Endothelial cell of umbilical vein (primary cell): ENCODE results near the gene WNT9B. TPM values are rescaled to one million over a fixed set of nuclear protein-coding genes. Genes with fewer than 3 reads are reported as not detected.

ENCODE experiments used
- BruUV-seq: library from RNA; stranded (reverse); fragments of 400-500 nt; replicated peaks from 2 replicates; lab custom pipeline; 2021; lab: Mats Ljungman, UMichigan
- CTCF ChIA-PET: fragments of 300-600, 350-600 bp; sonication (Branson Sonifier 250); formaldehyde crosslinking; loops from one replicate; lab custom pipeline; 2021; ENCODE audit warnings: antibody characterized with exemption, inconsistent platforms; lab: Charles Lee
- POLR2A ChIA-PET: fragments of 300-600, 350-600 bp; sonication (Branson Sonifier 250); formaldehyde crosslinking; loops from one replicate; lab custom pipeline; 2021; ENCODE audit warnings: antibody characterized with exemption, inconsistent platforms; lab: Charles Lee
- DNase-seq: peaks from one replicate; pipeline ENCODE4 v3.0.0-alpha.2; 2011; ENCODE audit warnings: low read depth, low spot score
- FAIRE-seq: peaks from 2 replicates; lab custom pipeline; 2011; peaks lifted over from hg19 to GRCh38; lab: Jason Lieb, UNC
- H2AFZ ChIP-seq: 2 replicates; pipeline ENCODE4 v1.6.0; 2012; ENCODE audit warnings: low read depth, low read length, control low read depth, inconsistent platforms
- H3K27ac ChIP-seq: 2 replicates; pipeline ENCODE4 v1.5.1; 2011; ENCODE audit warnings: low read depth, mild to moderate bottlenecking, control low read depth, low read length, moderate library complexity; ENCODE audit not compliant: insufficient read depth
- H3K27me3 ChIP-seq, 2 experiments: 2 replicates each; pipeline versions ENCODE4 v1.6.0 to v1.6.1; 2011; ENCODE audit warnings: low read length in 2 of 2, mixed read lengths in 1 of 2; ENCODE audit not compliant: control insufficient read depth in 2 of 2, insufficient read depth in 2 of 2
- H3K36me3 ChIP-seq, 2 experiments: 2 replicates in 1 of 2; 3 replicates in 1 of 2; pipeline ENCODE4 v1.5.1; 2011; ENCODE audit warnings: low read length in 2 of 2, mild to moderate bottlenecking in 1 of 2, moderate library complexity in 1 of 2; ENCODE audit not compliant: control insufficient read depth in 2 of 2, insufficient read depth in 2 of 2; ENCODE audit errors: extremely low read depth in 1 of 2
- H3K4me1 ChIP-seq: 3 replicates; pipeline ENCODE4 v1.5.1; 2011; ENCODE audit warnings: mild to moderate bottlenecking, low read length; ENCODE audit not compliant: control insufficient read depth, insufficient read depth; ENCODE audit errors: extremely low read depth
- H3K4me2 ChIP-seq: 2 replicates; pipeline ENCODE4 v1.6.1; 2011; ENCODE audit warnings: low read length, control low read depth, mixed read lengths; ENCODE audit not compliant: insufficient read depth
- H3K4me3 ChIP-seq, 3 experiments: fragments of 200-600 bp in 1 of 3; sonication (generic), shearing (Covaris generic) in 1 of 3; replicated peaks in 1 of 3; 2 replicates each; pipeline ENCODE4 v1.5.1; 2011 to 2016; ENCODE audit warnings: control low read depth in 3 of 3, low read length in 3 of 3, mild to moderate bottlenecking in 2 of 3, inconsistent platforms in 1 of 3, low read depth in 1 of 3, moderate library complexity in 1 of 3; ENCODE audit not compliant: insufficient read depth in 1 of 3
- H3K79me2 ChIP-seq: 2 replicates; pipeline ENCODE4 v1.6.0; 2012; ENCODE audit warnings: low read length, inconsistent platforms; ENCODE audit not compliant: control insufficient read depth, insufficient read depth
- H3K9ac ChIP-seq: replicated peaks from 2 replicates; pipeline ENCODE3; 2011; ENCODE audit warnings: low read length, control low read depth; ENCODE audit not compliant: insufficient read depth; ENCODE audit errors: extremely low read depth
- H3K9me1 ChIP-seq: replicated peaks from 3 replicates; pipeline ENCODE4 v1.6.0; 2011; ENCODE audit warnings: mild to moderate bottlenecking, low read length; ENCODE audit not compliant: control insufficient read depth, insufficient read depth; ENCODE audit errors: extremely low read depth
- H3K9me3 ChIP-seq: replicated peaks from 2 replicates; pipeline ENCODE4 v1.5.1; 2012; ENCODE audit warnings: low read length, inconsistent platforms; ENCODE audit not compliant: control insufficient read depth, insufficient read depth
- H4K20me1 ChIP-seq: replicated peaks from 2 replicates; pipeline ENCODE3; 2011; ENCODE audit warnings: mild to moderate bottlenecking, low read length; ENCODE audit not compliant: control insufficient read depth, insufficient read depth; ENCODE audit errors: extremely low read depth
- EZH2 ChIP-seq: IDR thresholded peaks from 2 replicates; pipeline ENCODE4 v1.6.1; 2012; ENCODE audit warnings: borderline replicate concordance, low read depth, mild to moderate bottlenecking, moderate library complexity, low read length, inconsistent platforms; ENCODE audit not compliant: severe bottlenecking
- FOS ChIP-seq: IDR thresholded peaks from 2 replicates; pipeline ENCODE4 v1.6.1; 2011; ENCODE audit warnings: mild to moderate bottlenecking, low read length, moderate library complexity, borderline replicate concordance; ENCODE audit not compliant: insufficient read depth
- GATA2 ChIP-seq: IDR thresholded peaks from 2 replicates; pipeline ENCODE4 v1.7.0; 2011; ENCODE audit warnings: low read depth, mild to moderate bottlenecking, moderate library complexity, mixed read lengths, low read length; ENCODE audit not compliant: insufficient read length, insufficient read depth
- JUN ChIP-seq: IDR thresholded peaks from 2 replicates; pipeline ENCODE4 v1.6.1; 2011; ENCODE audit warnings: borderline replicate concordance, low read depth; ENCODE audit not compliant: insufficient read length, insufficient read depth
- MYC ChIP-seq: IDR thresholded peaks from one replicate; pipeline ENCODE4 v1.6.1; 2011; ENCODE audit warnings: mild to moderate bottlenecking, low read depth, low read length
- POLR2A ChIP-seq: IDR thresholded peaks from 2 replicates; pipeline ENCODE4 v1.6.1; 2012; ENCODE audit warnings: low read depth, mild to moderate bottlenecking, control low read depth, low read length
- POLR2AphosphoS5 ChIP-seq: IDR thresholded peaks from 2 replicates; pipeline ENCODE4 v1.6.1; 2012; ENCODE audit warnings: low read depth, mild to moderate bottlenecking, control low read depth, low read length, moderate library complexity; ENCODE audit not compliant: insufficient read depth
- dilution Hi-C: fragments of 300-500 bp; cut with MboI; formaldehyde crosslinking; loops from one replicate; pipeline ENCODE4 v1.15.0; 2019; ENCODE audit warnings: low sequenced_read_pairs; ENCODE audit not compliant: extremely low pct_ligation_motif_present
- intact Hi-C: fragments of 100-400 bp; cut with micrococcal nuclease; formaldehyde crosslinking; loops from one replicate; pipeline ENCODE4 v1.10.0; 2022
- polyA plus RNA-seq, 4 experiments: library from polyadenylated mRNA; depleted of rRNA in 3 of 4; stranded (reverse) in 3 of 4; unstranded in 1 of 4; fragments of >200 nt; gene quantifications; 2 replicates each; pipeline versions ENCODE4 v1.2.1 to v1.2.3, GENCODE V29; 2011 to 2012; ENCODE audit warnings: missing spikeins in 1 of 4
- total RNA-seq: library from RNA; stranded (reverse); gene quantifications from 2 replicates; pipeline ENCODE4 v1.2.3, GENCODE V29; 2021
- TF ChIP-seq, protein P1 (sequence below), 2 donors: IDR thresholded peaks; 1 replicate in 1 of 2; 2 replicates in 1 of 2; pipeline ENCODE4 v1.5.1; 2011; ENCODE audit warnings: low read length in 2 of 2, mild to moderate bottlenecking in 2 of 2, moderate library complexity in 2 of 2, control low read depth in 1 of 2, inconsistent platforms in 1 of 2, low read depth in 1 of 2; ENCODE audit not compliant: insufficient read depth in 1 of 2; ENCODE audit errors: extremely low read depth in 1 of 2
- TF ChIP-seq, protein P2 (sequence below): IDR thresholded peaks from 2 replicates; pipeline ENCODE4 v1.6.1; 2011; ENCODE audit not compliant: insufficient read depth, insufficient read length

WNT9B gene
- total and polyA plus RNA-seq, 2 donors (not counting 3 experiments of a cell fraction or from before 2014, with no cell fraction given), result not detected

DNA sequence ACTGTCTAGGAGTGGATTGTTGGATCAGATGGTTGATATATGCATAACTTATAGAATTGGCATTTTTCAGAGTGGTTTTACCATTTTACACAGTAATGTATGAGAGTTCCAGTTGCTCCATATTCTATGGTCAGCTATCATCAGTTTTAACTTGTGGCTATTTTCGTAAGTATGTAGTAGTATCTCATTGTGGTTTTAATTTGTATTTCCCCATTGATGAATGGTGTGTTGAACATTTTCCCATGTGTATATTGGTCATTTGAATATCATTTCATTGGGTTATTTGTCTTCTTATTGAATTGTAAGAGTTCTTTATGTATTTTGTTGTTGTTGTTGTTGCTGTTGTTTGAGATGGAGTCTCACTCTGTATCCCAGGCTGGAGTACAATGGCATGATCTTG lies 6.2 kb downstream of the WNT9B start:
- intact Hi-C loops (no loop called here), dilution Hi-C loops (no loop called here)
- ChIA-PET CTCF (interaction anchor here (0.6 to 3.3 kb wide), 3 partner anchors 16 to 221 kb away, joined by 3 to 18 read pairs (median 3); no protein-coding TSS in a partner anchor), POLR2A (no interaction called here)
- Histone ChIP-seq H4K20me1 (no peaks in the 10 kb centered on the region), H3K9me1 (no peaks in the 10 kb centered on the region), H3K4me3 (no peak overlapping the region), H3K9me3 (no peaks in the 10 kb centered on the region), H3K27me3 (peaks cover 6 to 9% of the 10 kb centered on the region in 2 experiments), H3K36me3 (no peaks in the 10 kb centered on the region), H3K4me2 (no peak overlapping the region), H3K27ac (no peak overlapping the region), H3K4me1 (no peaks in the 10 kb centered on the region), H3K79me2 (no peaks in the 10 kb centered on the region), H2AFZ (no peak overlapping the region), H3K9ac (no peak overlapping the region)
- TF ChIP-seq, protein P1, sequence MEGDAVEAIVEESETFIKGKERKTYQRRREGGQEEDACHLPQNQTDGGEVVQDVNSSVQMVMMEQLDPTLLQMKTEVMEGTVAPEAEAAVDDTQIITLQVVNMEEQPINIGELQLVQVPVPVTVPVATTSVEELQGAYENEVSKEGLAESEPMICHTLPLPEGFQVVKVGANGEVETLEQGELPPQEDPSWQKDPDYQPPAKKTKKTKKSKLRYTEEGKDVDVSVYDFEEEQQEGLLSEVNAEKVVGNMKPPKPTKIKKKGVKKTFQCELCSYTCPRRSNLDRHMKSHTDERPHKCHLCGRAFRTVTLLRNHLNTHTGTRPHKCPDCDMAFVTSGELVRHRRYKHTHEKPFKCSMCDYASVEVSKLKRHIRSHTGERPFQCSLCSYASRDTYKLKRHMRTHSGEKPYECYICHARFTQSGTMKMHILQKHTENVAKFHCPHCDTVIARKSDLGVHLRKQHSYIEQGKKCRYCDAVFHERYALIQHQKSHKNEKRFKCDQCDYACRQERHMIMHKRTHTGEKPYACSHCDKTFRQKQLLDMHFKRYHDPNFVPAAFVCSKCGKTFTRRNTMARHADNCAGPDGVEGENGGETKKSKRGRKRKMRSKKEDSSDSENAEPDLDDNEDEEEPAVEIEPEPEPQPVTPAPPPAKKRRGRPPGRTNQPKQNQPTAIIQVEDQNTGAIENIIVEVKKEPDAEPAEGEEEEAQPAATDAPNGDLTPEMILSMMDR (IDR thresholded peaks at IDR 0.05; ENCODE audit: extremely low read depth in 1 of 2, insufficient read depth in 1 of 2, low read depth in 1 of 2, low read length in 2 of 2), result no peak
- TF ChIP-seq JUN (no peak), POLR2AphosphoS5 (no peak), MYC (no peak), GATA2 (no peak), EZH2 (no peak), FOS (no peak), POLR2A (no peak)
- TF ChIP-seq, protein P2, sequence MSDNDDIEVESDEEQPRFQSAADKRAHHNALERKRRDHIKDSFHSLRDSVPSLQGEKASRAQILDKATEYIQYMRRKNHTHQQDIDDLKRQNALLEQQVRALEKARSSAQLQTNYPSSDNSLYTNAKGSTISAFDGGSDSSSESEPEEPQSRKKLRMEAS, result no peak
- FAIRE-seq (no peak), DNase-seq (no peak)
- BruUV-seq, result no TSS peak
